Activated CD8-positive, alpha-beta memory T cell treated with anti-CD3 and anti-CD28 coated beads, Interleukin-2, amount 10 ng/mL, durations not matched to agents 7 days and 5 days (primary cell): ENCODE measurements around the gene PSMD1. TPM values are rescaled to one million over a fixed set of nuclear protein-coding genes. Genes with fewer than 3 reads are reported as not detected.
"Not testable (repeated sequence)": the region's sequence is repeated elsewhere in the genome, so short reads cannot be mapped to it uniquely, and the experiment has no call there.

Experiments
- ATAC-seq: fragments of 150-1000 bp; cut with Tn5 transposase; one replicate; pipeline ENCODE4 v1.10.0; 2021; ENCODE audit warnings: moderate library complexity
- CTCF ChIA-PET: fragments of 350-600 bp; sonication (Branson Sonifier 250); formaldehyde crosslinking; loops from one replicate; lab custom pipeline; 2021; ENCODE audit warnings: antibody characterized with exemption; lab: Charles Lee
- DNase-seq: peaks from one replicate; pipeline ENCODE4 v3.0.0-alpha.2; 2020
- H3K27ac Mint-ChIP-seq: one replicate; pipeline ENCODE4 v1.8.0; 2021; ENCODE audit warnings: mild to moderate bottlenecking, mixed read lengths
- H3K27me3 Mint-ChIP-seq: one replicate; pipeline ENCODE4 v1.8.0; 2021; ENCODE audit warnings: mixed read lengths
- H3K36me3 Mint-ChIP-seq: one replicate; pipeline ENCODE4 v1.8.0; 2021; ENCODE audit warnings: mild to moderate bottlenecking, mixed read lengths
- H3K4me1 Mint-ChIP-seq: one replicate; pipeline ENCODE4 v1.8.0; 2021; ENCODE audit warnings: mixed read lengths
- H3K4me3 Mint-ChIP-seq: one replicate; pipeline ENCODE4 v1.8.0; 2021; ENCODE audit warnings: mild to moderate bottlenecking, moderate library complexity, mixed read lengths
- H3K9me3 Mint-ChIP-seq: one replicate; pipeline ENCODE4 v1.8.0; 2022; ENCODE audit warnings: low read depth, mixed read lengths
- total RNA-seq, 2 experiments: library from RNA; stranded (reverse); gene quantifications; one replicate each; pipeline ENCODE4 v1.2.3, GENCODE V29; 2021

Gene PSMD1
- total RNA-seq, 2 experiments from 2014 or later: 89.1 to 128 TPM

DNA sequence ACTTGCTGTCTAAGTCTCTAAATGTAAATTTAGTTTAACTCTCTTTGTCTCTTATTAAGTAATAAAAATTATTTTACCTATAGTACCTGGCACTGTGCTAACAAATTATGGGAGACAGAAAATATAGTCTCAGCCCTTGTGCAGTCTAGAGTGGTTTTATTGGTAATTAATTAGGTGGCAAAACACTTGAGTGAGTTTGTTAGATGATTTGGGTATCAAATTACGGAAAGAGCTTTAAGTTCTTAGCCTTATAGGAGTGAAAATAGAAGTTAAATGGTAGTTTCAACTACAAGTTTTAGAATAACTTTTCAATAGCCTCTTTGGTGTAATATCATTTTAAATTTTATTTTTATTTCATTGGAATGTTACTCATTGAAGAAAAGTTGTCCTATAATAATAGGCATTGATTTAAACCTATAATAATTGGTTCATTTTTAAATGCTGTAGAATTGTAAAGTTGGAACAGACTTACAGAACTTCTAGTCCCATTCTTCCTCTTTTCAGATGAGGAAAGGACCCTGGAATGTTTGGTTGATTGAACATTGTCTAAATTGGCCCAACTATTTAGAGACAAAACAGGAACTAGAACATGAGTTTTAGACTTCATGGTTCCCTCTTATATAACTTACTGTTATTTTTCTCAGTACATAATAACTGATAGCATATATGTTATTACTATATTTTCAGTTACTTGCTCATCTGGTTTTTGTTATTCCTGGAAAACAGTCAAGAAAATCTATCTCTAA, 78.4 kb downstream of the PSMD1 start:
- DNase-seq (no peak), ATAC-seq (no peak)
- Mint-ChIP-seq H3K4me1 (no peaks in the 10 kb centered on the region), H3K36me3 (peaks cover 4% of the 10 kb centered on the region), H3K27ac (no peak overlapping the region), H3K9me3 (no peaks in the 10 kb centered on the region), H3K27me3 (no peaks in the 10 kb centered on the region), H3K4me3 (no peak overlapping the region)
- CTCF ChIA-PET: no interaction called here

GRCh38 chr2:231138699-231139098, 82.0 kb downstream of the PSMD1 start:
- Mint-ChIP-seq H3K27ac (no peak overlapping the region), H3K27me3 (no peaks in the 10 kb centered on the region), H3K4me3 (no peak overlapping the region), H3K9me3 (no peaks in the 10 kb centered on the region), H3K36me3 (peaks cover 5% of the 10 kb centered on the region), H3K4me1 (no peaks in the 10 kb centered on the region)
- ATAC-seq (no peak), DNase-seq (no peak)
- CTCF ChIA-PET: no interaction called here

DNA sequence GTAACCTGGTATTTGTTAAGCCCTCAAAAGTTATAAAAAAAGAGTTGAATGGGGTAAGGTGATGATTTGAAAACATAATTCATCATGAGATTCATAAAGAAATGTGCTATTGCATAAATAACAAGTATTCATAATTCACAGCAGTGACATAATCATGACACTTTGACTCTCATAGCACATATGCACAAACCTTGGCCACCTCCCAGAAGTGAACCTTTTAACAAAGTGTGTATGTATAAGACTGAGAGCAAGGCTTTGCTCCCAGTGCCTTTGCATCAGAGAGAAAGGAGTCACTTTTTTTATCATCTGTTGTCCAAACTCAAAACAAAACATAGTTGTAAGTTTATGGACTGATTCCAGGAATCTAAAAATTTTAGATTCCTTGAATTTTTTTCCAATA, 83.1 kb downstream of the PSMD1 start:
- ATAC-seq: no peak
- DNase-seq: no peak
- Mint-ChIP-seq H3K4me3 (no peak overlapping the region), H3K4me1 (no peaks in the 10 kb centered on the region), H3K36me3 (peaks cover 5% of the 10 kb centered on the region), H3K27me3 (no peaks in the 10 kb centered on the region), H3K27ac (no peak overlapping the region), H3K9me3 (no peaks in the 10 kb centered on the region)
- CTCF ChIA-PET: no interaction called here

- CTCF ChIA-PET: interaction anchor here (1.4 kb wide), 1 partner anchor 12 kb away, joined by 6 read pairs; no protein-coding TSS in a partner anchor
- DNase-seq, H3K4me1 Mint-ChIP-seq: not testable (repeated sequence)
Measured at GRCh38 chr2:231140808-231141207, 84.1 kb downstream of the PSMD1 start.

DNA sequence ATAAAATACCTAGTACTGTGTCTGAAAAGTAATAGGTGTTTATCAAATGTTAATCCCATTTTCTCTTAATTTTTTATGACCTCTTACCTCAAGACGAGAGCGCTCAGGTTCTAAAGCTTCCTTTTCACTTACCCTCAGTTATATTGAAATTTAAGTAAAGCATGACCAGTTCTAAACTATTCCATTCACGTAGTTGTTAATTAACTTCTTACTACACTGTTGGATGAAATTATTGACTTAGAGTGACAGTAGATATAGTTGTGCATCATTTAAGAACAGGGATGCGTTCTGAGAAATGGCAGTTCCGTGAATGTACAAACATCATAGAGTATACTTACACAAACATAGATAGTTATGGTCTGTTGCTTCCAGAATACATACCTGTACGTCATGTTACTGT, 88.2 kb downstream of the PSMD1 start:
- CTCF ChIA-PET: no interaction called here
- ATAC-seq (no peak), DNase-seq (no peak)
- H3K9me3 Mint-ChIP-seq: no peaks in the 10 kb centered on the region
- no peaks in the 10 kb centered on the region for H3K27me3 Mint-ChIP-seq
- no peaks in the 10 kb centered on the region for H3K4me1 Mint-ChIP-seq
- H3K4me3 Mint-ChIP-seq: no peak overlapping the region
- peaks cover 23% of the 10 kb centered on the region for H3K36me3 Mint-ChIP-seq
- H3K27ac Mint-ChIP-seq: no peak overlapping the region

More at GRCh38 chr2:231140808-231141207, 84.1 kb downstream of the PSMD1 start:
- not testable (repeated sequence) for ATAC-seq, H3K27me3 Mint-ChIP-seq, H3K9me3 Mint-ChIP-seq, H3K36me3 Mint-ChIP-seq, H3K27ac Mint-ChIP-seq, H3K4me3 Mint-ChIP-seq

GRCh38 chr2:231146665-231147064, 90.0 kb downstream of the PSMD1 start:
- H3K4me1 Mint-ChIP-seq: no peaks in the 10 kb centered on the region
- no peak overlapping the region for H3K27ac Mint-ChIP-seq
- H3K4me3 Mint-ChIP-seq: no peak overlapping the region
- DNase-seq: no peak
- no peak for ATAC-seq
- H3K36me3 Mint-ChIP-seq: peaks cover 23% of the 10 kb centered on the region
- CTCF ChIA-PET: no interaction called here
- H3K27me3 Mint-ChIP-seq: no peaks in the 10 kb centered on the region
- no peaks in the 10 kb centered on the region for H3K9me3 Mint-ChIP-seq

DNA sequence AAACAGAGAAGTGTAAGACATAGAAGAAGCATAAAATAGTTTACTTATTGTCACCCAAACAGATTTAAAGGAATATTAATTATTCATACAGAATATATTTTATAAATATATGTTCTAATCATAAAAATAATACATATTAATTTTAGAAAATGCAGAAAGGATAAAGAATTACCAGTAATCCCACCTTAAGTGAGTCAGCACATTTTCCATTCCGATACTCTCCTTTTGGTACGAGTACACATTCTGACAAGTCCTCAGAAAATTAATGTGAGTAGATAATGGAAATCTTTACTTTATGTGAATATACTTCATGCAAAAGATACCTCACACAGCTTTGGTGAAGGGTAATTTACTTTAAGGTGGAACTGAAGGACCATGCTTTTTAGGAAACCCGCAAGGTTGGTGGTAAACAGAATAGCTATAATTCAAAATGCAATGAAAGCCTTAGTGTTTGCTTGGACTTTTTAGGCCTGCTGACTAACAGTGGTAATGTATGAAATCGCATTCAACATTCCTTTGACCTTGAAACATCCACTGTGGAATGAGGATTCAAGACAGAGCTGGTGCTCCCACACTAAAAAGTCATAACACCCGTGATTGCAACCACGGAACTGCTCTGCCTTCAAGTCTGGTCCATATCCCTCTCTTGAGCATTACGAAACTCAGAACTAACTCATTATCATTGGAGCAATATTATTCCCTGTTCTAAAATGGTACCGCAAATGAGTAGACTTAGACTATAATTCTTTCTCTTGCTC, 96.3 kb downstream of the PSMD1 start:
- CTCF ChIA-PET: interaction anchor here (0.7 kb wide), 1 partner anchor 12 kb away, joined by 6 read pairs; no protein-coding TSS in a partner anchor
- H3K9me3 Mint-ChIP-seq: no peaks in the 10 kb centered on the region
- H3K27ac Mint-ChIP-seq: no peak overlapping the region
- peaks cover 22% of the 10 kb centered on the region for H3K36me3 Mint-ChIP-seq
- DNase-seq (no peak), ATAC-seq (no peak)
- no peaks in the 10 kb centered on the region for H3K4me1 Mint-ChIP-seq
- H3K27me3 Mint-ChIP-seq: no peaks in the 10 kb centered on the region
- H3K4me3 Mint-ChIP-seq: no peak overlapping the region

DNA sequence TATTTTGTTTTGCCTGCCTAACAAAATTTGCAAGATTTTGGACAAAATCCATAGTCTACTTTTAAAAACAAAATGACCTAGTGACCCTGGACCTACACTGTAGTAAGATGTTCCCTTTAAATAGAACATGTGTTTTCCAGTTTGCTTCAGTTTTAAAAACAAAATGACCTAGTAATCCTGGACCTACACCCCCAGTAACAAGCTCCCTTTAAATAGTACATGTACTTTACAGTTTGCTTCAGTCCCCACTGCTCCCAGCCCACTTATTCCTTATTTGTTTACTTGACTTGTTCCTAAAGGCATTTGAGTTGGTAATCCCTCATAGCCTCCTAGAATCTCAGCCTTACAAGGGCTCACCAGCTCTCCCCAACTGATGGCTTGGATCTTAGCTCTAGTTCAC, 102.6 kb downstream of the PSMD1 start:
- Mint-ChIP-seq H3K4me1 (peaks cover 19% of the 10 kb centered on the region), H3K36me3 (peaks cover 18% of the 10 kb centered on the region), H3K27me3 (no peaks in the 10 kb centered on the region), H3K4me3 (no peak overlapping the region), H3K27ac (no peak overlapping the region), H3K9me3 (no peaks in the 10 kb centered on the region)
- DNase-seq (no peak), ATAC-seq (no peak)
- CTCF ChIA-PET: no interaction called here

DNA sequence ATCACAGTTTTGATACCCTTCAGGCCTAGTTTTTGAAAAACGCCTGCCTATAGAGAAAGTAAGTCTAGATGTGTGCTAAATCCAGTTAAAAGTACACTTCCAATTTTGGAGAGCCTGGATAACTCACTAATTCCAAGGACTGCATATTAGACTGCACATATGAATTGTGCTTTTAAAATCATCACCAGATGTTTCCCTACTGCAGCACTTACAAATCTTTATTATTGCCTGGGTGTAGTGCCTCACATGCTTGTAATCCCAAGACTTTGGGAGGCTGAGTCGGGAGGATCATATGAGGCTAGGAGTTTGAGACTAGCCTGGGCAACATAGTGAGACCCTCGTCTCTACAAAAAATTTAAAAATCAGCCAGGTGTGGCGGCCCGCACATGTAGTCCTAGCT, 104.0 kb downstream of the PSMD1 start:
- H3K27ac Mint-ChIP-seq: no peak overlapping the region
- ATAC-seq (no peak), DNase-seq (no peak)
- no peak overlapping the region for H3K4me3 Mint-ChIP-seq
- no peaks in the 10 kb centered on the region for H3K9me3 Mint-ChIP-seq
- H3K27me3 Mint-ChIP-seq: no peaks in the 10 kb centered on the region
- CTCF ChIA-PET: no interaction called here
- H3K36me3 Mint-ChIP-seq: peaks cover 30% of the 10 kb centered on the region
- peaks cover 19% of the 10 kb centered on the region for H3K4me1 Mint-ChIP-seq

DNA sequence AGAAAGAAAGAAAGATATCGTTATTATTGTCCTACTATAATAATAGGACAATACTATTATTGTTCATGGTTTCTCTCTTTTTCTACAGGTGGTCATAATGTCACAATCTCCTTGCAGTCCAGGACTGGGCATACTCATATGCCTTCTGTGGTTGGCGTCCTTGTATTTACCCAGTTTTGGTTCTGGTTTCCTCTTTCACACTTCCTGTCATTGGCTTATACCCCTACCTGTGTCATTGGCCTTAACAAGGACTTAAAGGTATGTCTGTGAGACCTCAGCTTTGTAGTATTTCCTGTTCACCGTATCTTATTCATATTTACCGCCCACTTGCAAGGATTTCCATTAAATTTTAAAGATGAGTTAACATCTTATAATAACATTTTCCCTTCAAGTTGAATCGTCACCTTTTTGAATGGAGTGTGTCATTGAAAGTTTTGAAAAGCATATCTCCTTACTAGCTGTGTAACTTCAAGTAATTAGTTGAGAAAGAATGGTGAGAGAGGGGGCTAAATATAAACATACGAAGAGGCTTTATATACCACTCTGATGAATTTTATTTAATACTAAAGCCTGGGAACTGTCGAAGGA, 104.7 kb downstream of the PSMD1 start:
- no peaks in the 10 kb centered on the region for H3K9me3 Mint-ChIP-seq
- no peak overlapping the region for H3K4me3 Mint-ChIP-seq
- H3K36me3 Mint-ChIP-seq: peaks cover 33% of the 10 kb centered on the region
- ATAC-seq (peak; percentile 67), DNase-seq (no peak)
- peaks cover 19% of the 10 kb centered on the region for H3K4me1 Mint-ChIP-seq
- peak overlapping the region; percentile 30 for H3K27ac Mint-ChIP-seq
- CTCF ChIA-PET: interaction anchor here (1.4 kb wide), 1 partner anchor 11 kb away, joined by 4 read pairs; no protein-coding TSS in a partner anchor
- H3K27me3 Mint-ChIP-seq: no peaks in the 10 kb centered on the region

- H3K27me3 Mint-ChIP-seq: no peaks in the 10 kb centered on the region
- H3K4me1 Mint-ChIP-seq: peaks cover 19% of the 10 kb centered on the region
- no peak for ATAC-seq
- H3K4me3 Mint-ChIP-seq: no peak overlapping the region
- H3K27ac Mint-ChIP-seq: peak overlapping the region; percentile 8
- no peak for DNase-seq
- CTCF ChIA-PET: interaction anchor here (1.4 kb wide), 1 partner anchor 10 kb away, joined by 4 read pairs; no protein-coding TSS in a partner anchor
- peaks cover 37% of the 10 kb centered on the region for H3K36me3 Mint-ChIP-seq
- no peaks in the 10 kb centered on the region for H3K9me3 Mint-ChIP-seq
Measured at GRCh38 chr2:231161877-231162329, 105.2 kb downstream of the PSMD1 start.

DNA sequence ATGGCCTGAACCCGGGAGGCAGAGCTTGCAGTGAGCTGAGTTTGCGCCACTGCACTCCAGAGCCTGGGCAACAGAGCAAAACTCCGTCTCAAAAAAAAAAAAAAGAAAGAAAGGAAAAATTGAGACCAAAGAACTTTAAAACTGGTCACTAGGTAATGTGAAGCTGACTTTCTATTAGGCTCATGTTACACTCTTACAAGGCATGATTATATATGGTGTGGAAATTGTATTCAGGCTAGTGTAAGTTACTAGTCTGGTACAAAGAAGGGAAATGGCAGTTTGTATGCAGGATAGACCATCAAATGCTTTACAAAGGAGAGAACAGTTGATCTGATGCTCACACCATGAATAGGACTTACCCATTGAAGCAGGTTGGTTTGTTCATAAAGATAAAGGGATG, 106.3 kb downstream of the PSMD1 start:
- peaks cover 19% of the 10 kb centered on the region for H3K4me1 Mint-ChIP-seq
- no peak overlapping the region for H3K4me3 Mint-ChIP-seq
- no peaks in the 10 kb centered on the region for H3K27me3 Mint-ChIP-seq
- DNase-seq: no peak
- H3K9me3 Mint-ChIP-seq: no peaks in the 10 kb centered on the region
- H3K27ac Mint-ChIP-seq: no peak overlapping the region
- CTCF ChIA-PET: no interaction called here
- ATAC-seq: no peak
- peaks cover 44% of the 10 kb centered on the region for H3K36me3 Mint-ChIP-seq

- peaks cover 50% of the 10 kb centered on the region for H3K36me3 Mint-ChIP-seq
- peaks cover 24% of the 10 kb centered on the region for H3K4me1 Mint-ChIP-seq
- no peaks in the 10 kb centered on the region for H3K9me3 Mint-ChIP-seq
- no peak overlapping the region for H3K27ac Mint-ChIP-seq
- ATAC-seq: no peak
- no peak for DNase-seq
- H3K27me3 Mint-ChIP-seq: no peaks in the 10 kb centered on the region
- H3K4me3 Mint-ChIP-seq: no peak overlapping the region
- CTCF ChIA-PET: no interaction called here
Measured at GRCh38 chr2:231163414-231164095, 106.9 kb downstream of the PSMD1 start.
